ENCODE results near the gene MICU2.

GRCh38 chr13:21608961-21609360 lies 5.0 kb upstream of the MICU2 start:
- TF ChIP-seq CTCF (conservative IDR thresholded peaks at IDR 0.05; ENCODE audit: low read depth, low read length) (no peak), USF2 (IDR thresholded peaks at IDR 0.05; ENCODE audit: low read depth, low read length) (no peak), RAD21 (IDR thresholded peaks at IDR 0.05; ENCODE audit: low read length) (no peak), POLR2A (IDR thresholded peaks at IDR 0.05; ENCODE audit: low read depth, low read length) (no peak), FOS (IDR thresholded peaks at IDR 0.05; ENCODE audit: low read depth, low read length) (no peak), CEBPB (IDR thresholded peaks at IDR 0.05; ENCODE audit: low read depth, low read length) (no peak), BHLHE40 (IDR thresholded peaks at IDR 0.05; ENCODE audit: low read depth, low read length) (no peak), MXI1 (IDR thresholded peaks at IDR 0.05; ENCODE audit: borderline replicate concordance, low read depth, low read length) (no peak)

Data from IMR-90 (cell line).